GM04504 (cell line): ENCODE measurements around the gene ARSK.

Experiments used
- DNase-seq: peaks from one replicate; pipeline ENCODE4 v3.0.0-alpha.2; 2012; ENCODE audit warnings: low read depth

ARSK gene

GRCh38 chr5:95649274-95649673 is 94.4 kb downstream of the ARSK start:
- DNase-seq: no peak

- DNase-seq: no peak
These were observed 95.1 kb downstream of the ARSK start for GRCh38 chr5:95649842-95650620.

- no peak for DNase-seq
These were observed 97.9 kb downstream of the ARSK start for GRCh38 chr5:95652849-95653248.

GRCh38 chr5:95654196-95654595 is 99.3 kb downstream of the ARSK start:
- no peak for DNase-seq
